ENCODE data around the gene FOXN4. TPM values are rescaled to one million over a fixed set of nuclear protein-coding genes. Genes with fewer than 3 reads are reported as not detected.

FOXN4 gene
- total RNA-seq, 1 donor from 2014 or later: not detected

- Histone ChIP-seq H3K4me3 (ENCODE audit: low read length in 3 of 3) (peak overlapping the region in 1 of 3 donors; percentile 56), H3K4me1 (ENCODE audit: control insufficient read depth in 3 of 3, insufficient read depth in 3 of 3, low read length in 3 of 3) (peaks cover 8 to 13% (median 12%) of the 10 kb centered on the region in 3 donors), H3K27ac (ENCODE audit: low read depth, low read length) (no peak overlapping the region), H3K36me3 (ENCODE audit: control insufficient read depth in 3 of 3, insufficient read depth in 3 of 3, low read length in 3 of 3) (no peaks in the 10 kb centered on the region), H3K27me3 (ENCODE audit: control insufficient read depth in 3 of 3, insufficient read depth in 3 of 3, low read length in 3 of 3) (peaks cover 0 to 32% (median 21%) of the 10 kb centered on the region in 3 donors), H3K9me3 (ENCODE audit: control insufficient read depth in 3 of 3, low read length in 3 of 3) (no peaks in the 10 kb centered on the region), H3K9ac (ENCODE audit: low read depth in 1 of 3, low read length in 3 of 3) (peak overlapping the region in 2 of 3 donors; percentile 23 to 45)
Measured at GRCh38 chr12:109292342-109292711, 16.8 kb downstream of the FOXN4 start.

GRCh38 chr12:109291521-109292341 lies 17.4 kb downstream of the FOXN4 start:
- H3K4me3 ChIP-seq (ENCODE audit: low read length in 3 of 3): peak overlapping the region; percentile 14 to 63 (median 56)
- no peaks in the 10 kb centered on the region for H3K36me3 ChIP-seq (ENCODE audit: control insufficient read depth in 3 of 3, insufficient read depth in 3 of 3, low read length in 3 of 3)
- H3K27ac ChIP-seq (ENCODE audit: low read depth, low read length): no peak overlapping the region
- H3K27me3 ChIP-seq (ENCODE audit: control insufficient read depth in 3 of 3, insufficient read depth in 3 of 3, low read length in 3 of 3): peaks cover 0 to 32% (median 21%) of the 10 kb centered on the region in 3 donors
- H3K4me1 ChIP-seq (ENCODE audit: control insufficient read depth in 3 of 3, insufficient read depth in 3 of 3, low read length in 3 of 3): peaks cover 8 to 13% (median 12%) of the 10 kb centered on the region in 3 donors
- H3K9ac ChIP-seq (ENCODE audit: low read depth in 1 of 3, low read length in 3 of 3): peak overlapping the region in 2 of 3 donors; percentile 23 to 45
- H3K9me3 ChIP-seq (ENCODE audit: control insufficient read depth in 3 of 3, low read length in 3 of 3): no peaks in the 10 kb centered on the region

DNA sequence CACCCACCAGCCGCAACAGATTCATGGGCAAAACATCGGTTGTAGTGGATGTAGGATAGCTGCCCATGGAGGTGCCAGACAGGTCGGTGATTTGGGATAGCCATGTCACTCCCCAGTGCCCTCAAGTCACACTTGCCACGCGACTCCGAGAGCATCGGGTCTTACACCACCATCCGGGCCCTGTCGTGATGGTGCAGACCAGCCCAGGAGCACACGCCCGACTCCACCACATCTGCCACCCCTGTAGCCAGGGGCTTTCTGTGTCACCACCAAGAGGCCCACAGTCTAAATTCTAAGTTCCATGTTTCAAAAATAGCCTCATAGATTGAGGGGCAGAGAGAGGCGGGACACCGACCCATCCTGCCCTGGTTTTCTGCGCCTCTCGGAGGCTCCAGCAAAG lies 18.0 kb downstream of the FOXN4 start:
- H3K4me1 ChIP-seq (ENCODE audit: control insufficient read depth in 3 of 3, insufficient read depth in 3 of 3, low read length in 3 of 3): peaks cover 8 to 13% (median 12%) of the 10 kb centered on the region in 3 donors
- H3K36me3 ChIP-seq (ENCODE audit: control insufficient read depth in 3 of 3, insufficient read depth in 3 of 3, low read length in 3 of 3): no peaks in the 10 kb centered on the region
- no peaks in the 10 kb centered on the region for H3K9me3 ChIP-seq (ENCODE audit: control insufficient read depth in 3 of 3, low read length in 3 of 3)
- H3K27ac ChIP-seq (ENCODE audit: low read depth, low read length): no peak overlapping the region
- H3K4me3 ChIP-seq (ENCODE audit: low read length in 3 of 3): peak overlapping the region in 2 of 3 donors; percentile 56 to 63
- H3K27me3 ChIP-seq (ENCODE audit: control insufficient read depth in 3 of 3, insufficient read depth in 3 of 3, low read length in 3 of 3): peaks cover 0 to 32% (median 19%) of the 10 kb centered on the region in 3 donors
- peak overlapping the region in 1 of 3 donors; percentile 45 for H3K9ac ChIP-seq (ENCODE audit: low read depth in 1 of 3, low read length in 3 of 3)

GRCh38 chr12:109290061-109290460 lies 19.0 kb downstream of the FOXN4 start:
- no peak overlapping the region for H3K9ac ChIP-seq (ENCODE audit: low read depth in 1 of 3, low read length in 3 of 3)
- peaks cover 8 to 13% (median 12%) of the 10 kb centered on the region in 3 donors for H3K4me1 ChIP-seq (ENCODE audit: control insufficient read depth in 3 of 3, insufficient read depth in 3 of 3, low read length in 3 of 3)
- peaks cover 0 to 27% (median 15%) of the 10 kb centered on the region in 3 donors for H3K27me3 ChIP-seq (ENCODE audit: control insufficient read depth in 3 of 3, insufficient read depth in 3 of 3, low read length in 3 of 3)
- H3K27ac ChIP-seq (ENCODE audit: low read depth, low read length): no peak overlapping the region
- no peak overlapping the region for H3K4me3 ChIP-seq (ENCODE audit: low read length in 3 of 3)
- no peaks in the 10 kb centered on the region for H3K9me3 ChIP-seq (ENCODE audit: control insufficient read depth in 3 of 3, low read length in 3 of 3)
- H3K36me3 ChIP-seq (ENCODE audit: control insufficient read depth in 3 of 3, insufficient read depth in 3 of 3, low read length in 3 of 3): no peaks in the 10 kb centered on the region

- Histone ChIP-seq H3K36me3 (ENCODE audit: control insufficient read depth in 3 of 3, insufficient read depth in 3 of 3, low read length in 3 of 3) (no peaks in the 10 kb centered on the region), H3K27me3 (ENCODE audit: control insufficient read depth in 3 of 3, insufficient read depth in 3 of 3, low read length in 3 of 3) (peaks cover 0 to 27% (median 13%) of the 10 kb centered on the region in 3 donors), H3K4me1 (ENCODE audit: control insufficient read depth in 3 of 3, insufficient read depth in 3 of 3, low read length in 3 of 3) (peaks cover 8 to 13% (median 12%) of the 10 kb centered on the region in 3 donors), H3K4me3 (ENCODE audit: low read length in 3 of 3) (no peak overlapping the region), H3K9ac (ENCODE audit: low read depth in 1 of 3, low read length in 3 of 3) (no peak overlapping the region), H3K9me3 (ENCODE audit: control insufficient read depth in 3 of 3, low read length in 3 of 3) (no peaks in the 10 kb centered on the region), H3K27ac (ENCODE audit: low read depth, low read length) (no peak overlapping the region)
Measured at GRCh38 chr12:109289551-109289950, 19.5 kb downstream of the FOXN4 start.

- no peaks in the 10 kb centered on the region for H3K9me3 ChIP-seq (ENCODE audit: control insufficient read depth in 3 of 3, low read length in 3 of 3)
- H3K4me3 ChIP-seq (ENCODE audit: low read length in 3 of 3): no peak overlapping the region
- no peak overlapping the region for H3K9ac ChIP-seq (ENCODE audit: low read depth in 1 of 3, low read length in 3 of 3)
- H3K27me3 ChIP-seq (ENCODE audit: control insufficient read depth in 3 of 3, insufficient read depth in 3 of 3, low read length in 3 of 3): peaks cover 0 to 27% (median 9%) of the 10 kb centered on the region in 3 donors
- H3K4me1 ChIP-seq (ENCODE audit: control insufficient read depth in 3 of 3, insufficient read depth in 3 of 3, low read length in 3 of 3): peaks cover 8 to 13% (median 12%) of the 10 kb centered on the region in 3 donors
- H3K27ac ChIP-seq (ENCODE audit: low read depth, low read length): no peak overlapping the region
- H3K36me3 ChIP-seq (ENCODE audit: control insufficient read depth in 3 of 3, insufficient read depth in 3 of 3, low read length in 3 of 3): no peaks in the 10 kb centered on the region
Measured at GRCh38 chr12:109289004-109289403, 20.1 kb downstream of the FOXN4 start.

GRCh38 chr12:109288571-109288970 lies 20.5 kb downstream of the FOXN4 start:
- Histone ChIP-seq H3K9me3 (ENCODE audit: control insufficient read depth in 3 of 3, low read length in 3 of 3) (no peaks in the 10 kb centered on the region), H3K36me3 (ENCODE audit: control insufficient read depth in 3 of 3, insufficient read depth in 3 of 3, low read length in 3 of 3) (no peaks in the 10 kb centered on the region), H3K27ac (ENCODE audit: low read depth, low read length) (no peak overlapping the region), H3K9ac (ENCODE audit: low read depth in 1 of 3, low read length in 3 of 3) (no peak overlapping the region), H3K4me3 (ENCODE audit: low read length in 3 of 3) (no peak overlapping the region), H3K27me3 (ENCODE audit: control insufficient read depth in 3 of 3, insufficient read depth in 3 of 3, low read length in 3 of 3) (peaks cover 0 to 27% (median 9%) of the 10 kb centered on the region in 3 donors), H3K4me1 (ENCODE audit: control insufficient read depth in 3 of 3, insufficient read depth in 3 of 3, low read length in 3 of 3) (peaks cover 8 to 13% (median 12%) of the 10 kb centered on the region in 3 donors)

DNA sequence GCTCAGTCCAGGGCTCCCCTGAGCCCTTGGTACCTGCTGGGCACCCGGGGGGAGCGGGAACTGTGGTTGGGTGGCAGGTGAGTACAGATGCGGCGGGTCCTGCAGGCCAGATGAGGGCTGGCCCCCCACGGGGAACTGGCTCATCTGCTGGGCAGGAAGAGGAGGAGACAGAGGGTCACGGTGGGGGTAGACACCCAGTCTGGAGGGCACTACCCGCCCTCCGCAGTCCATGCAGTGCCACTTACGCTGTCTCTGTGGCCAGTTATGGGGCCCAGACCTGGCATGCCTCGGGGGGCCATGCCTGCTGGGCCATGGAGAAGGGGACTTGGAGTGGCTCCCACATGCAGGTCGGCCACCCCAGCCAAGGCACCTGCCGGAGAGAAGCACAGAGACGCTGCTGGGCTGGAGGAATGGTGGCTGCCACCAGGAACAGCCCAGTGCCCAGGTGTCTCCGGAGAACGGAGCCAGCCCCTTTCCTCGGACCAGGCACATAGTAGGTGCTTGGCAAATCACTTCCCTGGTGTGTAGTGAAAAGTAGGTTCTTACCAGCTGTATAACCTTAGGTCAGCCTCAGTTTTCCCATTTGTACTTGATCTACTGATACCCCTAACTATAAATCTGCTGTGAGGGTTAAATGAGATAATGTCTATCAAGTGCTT lies 21.1 kb downstream of the FOXN4 start:
- Histone ChIP-seq H3K9me3 (ENCODE audit: control insufficient read depth in 3 of 3, low read length in 3 of 3) (no peaks in the 10 kb centered on the region), H3K27ac (ENCODE audit: low read depth, low read length) (no peak overlapping the region), H3K9ac (ENCODE audit: low read depth in 1 of 3, low read length in 3 of 3) (no peak overlapping the region), H3K4me3 (ENCODE audit: low read length in 3 of 3) (no peak overlapping the region), H3K4me1 (ENCODE audit: control insufficient read depth in 3 of 3, insufficient read depth in 3 of 3, low read length in 3 of 3) (peaks cover 8 to 13% (median 12%) of the 10 kb centered on the region in 3 donors), H3K27me3 (ENCODE audit: control insufficient read depth in 3 of 3, insufficient read depth in 3 of 3, low read length in 3 of 3) (peaks cover 0 to 27% (median 9%) of the 10 kb centered on the region in 3 donors), H3K36me3 (ENCODE audit: control insufficient read depth in 3 of 3, insufficient read depth in 3 of 3, low read length in 3 of 3) (no peaks in the 10 kb centered on the region)

DNA sequence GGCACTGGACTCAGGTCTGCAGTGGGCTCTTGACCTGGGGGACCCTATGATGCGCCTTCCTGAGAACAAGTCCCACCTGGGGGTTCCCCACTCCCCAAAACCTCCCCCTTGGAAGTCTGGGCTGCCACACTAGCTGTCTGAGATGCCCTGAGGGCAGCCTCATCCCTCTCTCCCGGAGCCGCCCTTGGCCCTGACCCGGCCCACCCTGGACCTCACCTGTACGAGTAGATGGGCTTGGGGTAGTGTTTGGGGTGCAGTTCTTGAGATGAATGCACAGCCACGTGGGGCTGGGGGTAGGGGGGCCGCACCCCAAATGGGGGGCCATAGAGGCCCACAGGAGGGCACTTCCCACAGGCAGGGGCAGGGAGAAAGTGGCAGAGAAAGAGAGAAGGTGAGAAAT lies 21.9 kb downstream of the FOXN4 start:
- no peaks in the 10 kb centered on the region for H3K36me3 ChIP-seq (ENCODE audit: control insufficient read depth in 3 of 3, insufficient read depth in 3 of 3, low read length in 3 of 3)
- no peak overlapping the region for H3K4me3 ChIP-seq (ENCODE audit: low read length in 3 of 3)
- H3K27me3 ChIP-seq (ENCODE audit: control insufficient read depth in 3 of 3, insufficient read depth in 3 of 3, low read length in 3 of 3): peaks cover 0 to 23% (median 7%) of the 10 kb centered on the region in 3 donors
- no peak overlapping the region for H3K27ac ChIP-seq (ENCODE audit: low read depth, low read length)
- H3K4me1 ChIP-seq (ENCODE audit: control insufficient read depth in 3 of 3, insufficient read depth in 3 of 3, low read length in 3 of 3): peaks cover 8 to 12% (median 10%) of the 10 kb centered on the region in 3 donors
- H3K9ac ChIP-seq (ENCODE audit: low read depth in 1 of 3, low read length in 3 of 3): no peak overlapping the region
- no peaks in the 10 kb centered on the region for H3K9me3 ChIP-seq (ENCODE audit: control insufficient read depth in 3 of 3, low read length in 3 of 3)

GRCh38 chr12:109286652-109287051 lies 22.4 kb downstream of the FOXN4 start:
- Histone ChIP-seq H3K4me1 (ENCODE audit: control insufficient read depth in 3 of 3, insufficient read depth in 3 of 3, low read length in 3 of 3) (peaks cover 5 to 7% (median 7%) of the 10 kb centered on the region in 3 donors), H3K9ac (ENCODE audit: low read depth in 1 of 3, low read length in 3 of 3) (no peak overlapping the region), H3K9me3 (ENCODE audit: control insufficient read depth in 3 of 3, low read length in 3 of 3) (no peaks in the 10 kb centered on the region), H3K36me3 (ENCODE audit: control insufficient read depth in 3 of 3, insufficient read depth in 3 of 3, low read length in 3 of 3) (no peaks in the 10 kb centered on the region), H3K27ac (ENCODE audit: low read depth, low read length) (no peak overlapping the region), H3K4me3 (ENCODE audit: low read length in 3 of 3) (no peak overlapping the region), H3K27me3 (ENCODE audit: control insufficient read depth in 3 of 3, insufficient read depth in 3 of 3, low read length in 3 of 3) (peaks cover 0 to 19% (median 3%) of the 10 kb centered on the region in 3 donors)
